ENCODE data around the gene DOCK8.
"Not testable (repeated sequence)": the region's sequence is repeated elsewhere in the genome, so short reads cannot be mapped to it uniquely, and the experiment has no call there.

DOCK8 gene

GRCh38 chr9:224582-225520 is 10.2 kb downstream of the DOCK8 start:
- DNase-seq (ENCODE audit: low read depth) = no peak

DNA sequence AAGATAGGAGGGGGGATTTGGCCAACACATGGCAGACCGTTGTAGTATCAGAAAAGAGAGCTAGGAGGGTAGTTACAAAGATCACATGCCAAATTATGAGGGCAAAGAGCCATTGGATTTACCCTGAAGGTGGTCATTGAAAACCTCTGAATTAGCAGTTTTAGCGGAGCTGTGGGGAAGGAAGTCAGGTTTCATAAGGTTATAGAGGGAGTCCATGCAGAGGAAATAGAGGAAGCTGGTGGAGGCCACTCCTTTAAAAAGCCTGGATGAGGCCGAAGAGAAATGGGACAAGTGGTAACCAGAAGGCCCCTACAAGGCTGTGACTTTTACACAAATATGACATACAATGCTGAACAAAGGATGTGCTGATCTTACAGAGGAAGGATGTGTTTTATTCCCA is 13.2 kb downstream of the DOCK8 start:
- DNase-seq (ENCODE audit: low read depth) = no peak

GRCh38 chr9:228929-229695 is 14.4 kb downstream of the DOCK8 start:
- no peak for DNase-seq (ENCODE audit: low read depth)

- DNase-seq (ENCODE audit: low read depth) = not testable (repeated sequence)
Observed at GRCh38 chr9:231625-232024, 17.0 kb downstream of the DOCK8 start.

- DNase-seq (ENCODE audit: low read depth) = not testable (repeated sequence)
Observed at GRCh38 chr9:233708-234107, 19.0 kb downstream of the DOCK8 start.

- DNase-seq (ENCODE audit: low read depth) = no peak
Observed at GRCh38 chr9:237141-237857, 22.6 kb downstream of the DOCK8 start.

DNA sequence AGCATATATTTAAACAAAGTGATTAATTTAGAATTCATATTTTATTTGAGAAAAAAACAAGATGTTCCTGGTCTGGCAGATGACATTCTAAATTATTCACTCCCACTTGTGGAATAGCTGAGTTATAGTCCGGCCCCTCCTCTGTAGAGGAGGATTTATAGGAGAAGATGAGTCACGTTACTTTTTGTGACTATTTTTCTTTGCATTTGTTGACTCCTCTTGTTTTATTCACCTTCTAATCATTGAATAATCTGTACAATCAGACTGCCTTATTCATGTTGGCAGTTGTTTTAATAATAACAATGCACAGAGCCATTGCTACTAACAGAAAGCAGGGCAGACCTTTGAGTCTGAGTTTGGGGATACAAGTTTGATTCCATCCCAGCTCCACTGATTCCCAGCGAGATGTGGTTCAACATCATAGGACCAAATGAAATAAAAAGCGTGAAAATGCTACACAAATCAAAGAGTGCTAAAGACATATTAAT is 23.2 kb downstream of the DOCK8 start:
- no peak for DNase-seq (ENCODE audit: low read depth)

- DNase-seq (ENCODE audit: low read depth) = no peak
Observed at GRCh38 chr9:242461-243080, 27.9 kb downstream of the DOCK8 start.

- DNase-seq (ENCODE audit: low read depth) = no peak
Observed at GRCh38 chr9:248278-248961, 33.8 kb downstream of the DOCK8 start.

DNA sequence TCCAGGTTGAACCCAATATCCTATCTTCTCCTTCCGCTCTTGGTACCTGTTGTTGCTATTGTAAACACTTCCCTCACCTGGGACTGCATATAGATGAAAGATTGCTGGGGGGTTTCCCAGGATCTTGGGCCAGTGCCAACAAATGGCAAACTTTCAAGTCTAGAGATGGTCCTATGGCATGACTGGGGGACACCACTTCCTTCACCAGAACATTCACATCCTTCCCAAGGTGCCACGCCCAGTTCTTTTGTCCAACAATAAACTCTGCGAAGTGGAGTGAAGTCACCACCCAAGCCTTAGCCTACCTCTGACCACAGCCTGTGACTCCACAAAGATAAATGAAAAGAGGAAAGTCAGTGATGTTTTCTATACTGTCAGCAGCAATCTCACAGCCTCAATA is 34.4 kb downstream of the DOCK8 start:
- no peak for DNase-seq (ENCODE audit: low read depth)

DNA sequence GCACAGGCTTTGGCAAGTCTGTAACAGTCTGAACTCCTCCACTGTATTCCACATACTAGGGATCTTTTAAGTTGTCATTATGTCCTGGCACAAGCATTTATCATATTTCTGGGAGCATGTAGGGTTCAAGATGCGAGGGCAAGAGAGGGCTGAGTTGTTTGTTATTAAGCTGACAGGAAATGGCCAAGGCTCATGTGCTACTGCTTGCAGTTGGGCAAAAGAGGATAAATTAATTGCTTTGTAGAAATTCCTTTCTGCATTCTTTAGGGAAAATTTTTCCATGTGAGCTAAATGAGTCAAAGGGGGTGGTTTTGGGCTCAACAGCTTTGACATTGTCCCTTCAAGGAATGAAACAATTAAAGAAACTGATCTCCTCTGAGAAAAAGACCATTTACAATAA is 35.4 kb downstream of the DOCK8 start:
- DNase-seq (ENCODE audit: low read depth) = no peak

GRCh38 chr9:250625-251024 is 36.0 kb downstream of the DOCK8 start:
- DNase-seq (ENCODE audit: low read depth) = no peak

DNA sequence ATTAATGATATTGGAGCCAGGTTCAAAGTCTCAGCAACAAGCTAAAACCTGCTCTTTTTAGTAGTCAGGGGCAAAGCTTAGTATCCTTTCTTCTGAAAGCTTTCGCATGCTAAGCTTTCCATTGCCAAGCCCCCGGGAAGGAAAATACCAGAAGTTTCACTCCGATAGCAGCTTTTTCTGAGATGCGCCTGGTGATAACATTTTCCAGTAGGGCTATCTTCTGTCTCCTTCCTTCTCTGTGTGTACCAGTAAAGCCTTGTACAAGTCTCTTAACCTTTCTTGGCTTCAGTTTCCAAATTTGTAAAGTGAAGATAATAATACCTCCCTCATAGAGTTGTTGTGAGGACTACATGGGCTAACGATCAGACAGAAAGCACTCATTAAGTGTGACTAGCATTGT is 36.7 kb downstream of the DOCK8 start:
- DNase-seq (ENCODE audit: low read depth) = no peak

GRCh38 chr9:253539-253938 is 38.9 kb downstream of the DOCK8 start:
- no peak for DNase-seq (ENCODE audit: low read depth)

DNA sequence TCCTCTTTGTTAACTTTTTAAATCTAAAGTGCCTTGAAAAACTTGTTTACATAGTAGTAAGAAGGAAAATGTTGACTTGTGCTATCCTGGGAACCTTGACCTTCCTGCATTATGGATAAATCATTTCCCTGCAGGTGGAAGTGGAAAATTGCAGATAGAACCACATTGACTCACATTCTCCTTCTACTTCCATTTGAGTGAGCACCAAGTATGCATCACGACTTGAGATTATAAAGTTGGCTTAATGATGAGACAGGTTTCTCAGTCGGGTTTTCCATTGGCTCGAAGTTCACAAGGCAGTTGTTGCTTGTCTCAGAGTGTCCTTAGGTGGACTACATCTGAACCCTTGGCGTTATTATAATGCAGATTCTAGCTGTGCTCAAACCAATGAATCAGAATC is 39.9 kb downstream of the DOCK8 start:
- DNase-seq (ENCODE audit: low read depth) = no peak

DNA sequence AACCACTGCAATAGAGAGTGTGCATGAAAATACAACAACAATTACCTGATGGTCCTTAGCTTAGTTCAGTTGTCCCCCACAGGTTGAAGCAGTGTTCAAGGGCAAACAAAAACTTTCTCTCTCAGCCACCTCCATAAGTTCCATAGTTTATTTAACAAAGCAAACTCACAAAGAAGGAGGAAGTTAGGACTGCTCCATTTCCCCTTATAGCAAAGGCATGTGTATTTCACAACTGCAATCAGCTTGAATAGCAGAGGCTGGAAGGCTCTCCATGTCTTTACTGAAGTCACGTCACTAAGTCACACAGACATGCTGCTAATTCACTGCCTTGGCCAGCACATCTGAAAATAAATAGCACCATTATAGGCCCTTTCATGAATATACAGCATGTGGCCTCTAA is 43.3 kb downstream of the DOCK8 start:
- DNase-seq (ENCODE audit: low read depth) = no peak

- no peak for DNase-seq (ENCODE audit: low read depth)
Observed at GRCh38 chr9:259405-260404, 45.0 kb downstream of the DOCK8 start.

- DNase-seq (ENCODE audit: low read depth) = no peak
Observed at GRCh38 chr9:264231-264630, 49.6 kb downstream of the DOCK8 start.

DNA sequence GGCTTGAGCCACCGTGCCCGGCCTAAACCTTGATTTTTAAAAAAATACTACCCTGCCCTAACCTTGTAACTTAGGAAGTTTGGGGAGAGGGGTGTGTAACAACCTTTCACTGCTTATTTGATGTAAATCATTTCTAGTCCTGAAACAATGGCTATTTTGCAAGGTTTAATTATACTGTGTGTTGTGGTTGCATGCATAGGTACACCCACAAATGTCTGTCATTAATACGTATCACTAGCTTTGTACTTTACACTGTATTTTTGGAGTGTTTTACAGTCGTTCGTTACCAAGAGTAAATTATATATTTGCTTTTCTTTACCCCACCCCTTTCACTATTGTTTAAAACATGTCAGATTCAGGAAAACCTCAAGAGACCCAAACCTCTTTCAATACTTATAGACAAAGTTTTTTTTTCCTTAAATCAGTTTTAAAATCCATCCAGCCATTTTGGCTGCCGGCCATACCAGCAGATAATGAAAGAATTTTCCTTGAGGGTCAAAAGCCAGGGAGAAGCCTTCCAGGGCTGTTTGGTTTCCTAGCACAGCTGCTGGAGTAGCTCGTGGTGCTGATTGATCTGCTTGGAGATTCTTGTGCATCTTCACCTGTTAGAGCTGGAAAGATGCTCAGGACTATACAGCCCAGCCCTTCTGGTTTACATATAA is 50.7 kb downstream of the DOCK8 start:
- no peak for DNase-seq (ENCODE audit: low read depth)

GRCh38 chr9:266228-266627 is 51.6 kb downstream of the DOCK8 start:
- no peak for DNase-seq (ENCODE audit: low read depth)

Measured in activated T-helper 9 cell treated with anti-CD3 and anti-CD28 coated beads, Interleukin-2, amount 50 U/mL, for 16 hours (primary cell).